GM12878 (cell line): Measurements from ENCODE around the gene HPSE. TPM values are rescaled to one million over a fixed set of nuclear protein-coding genes. Genes with fewer than 3 reads are reported as not detected.

ENCODE experiments used
- BCL3 ChIP-seq: IDR thresholded peaks from 2 replicates; pipeline ENCODE4 v1.6.1; 2011; ENCODE audit warnings: borderline replicate concordance, low read depth, mild to moderate bottlenecking, moderate library complexity, low read length; ENCODE audit not compliant: insufficient read depth, poor library complexity, severe bottlenecking
- KAT2A ChIP-seq: conservative IDR thresholded peaks from 2 replicates; pipeline ENCODE4 v1.6.1; 2011; ENCODE audit warnings: low read depth, low read length; ENCODE audit not compliant: control insufficient read depth
- PML ChIP-seq: IDR thresholded peaks from 2 replicates; pipeline ENCODE4 v1.6.1; 2012; ENCODE audit warnings: low read length, inconsistent platforms
- RUNX3 ChIP-seq: IDR thresholded peaks from 2 replicates; pipeline ENCODE4 v1.6.1; 2012; ENCODE audit warnings: low read length, inconsistent platforms
- SP1 ChIP-seq: IDR thresholded peaks from one replicate; pipeline ENCODE4 v1.6.1; 2011; ENCODE audit warnings: low read depth, low read length
- TCF12 ChIP-seq: IDR thresholded peaks from 2 replicates; pipeline ENCODE4 v1.6.1; 2011; ENCODE audit warnings: low read depth, mild to moderate bottlenecking, low read length
- polyA plus RNA-seq, 11 experiments: library from polyadenylated mRNA; depleted of rRNA in 4 of 11; unstranded in 6 of 11; stranded (reverse) in 5 of 11; fragments of >200 nt; fragmentation: Nextera tagmentation in 4 of 11; fragmentation: Illumina TruSeq in 1 of 11; extraction: Ambion mirVana in 4 of 11; extraction: Trizol in 1 of 11; gene quantifications; 1 replicate in 1 of 11; 2 replicates in 10 of 11; pipeline versions ENCODE4 v1.2.1 to v1.2.3, GENCODE V29; 2011 to 2016; ENCODE audit warnings: inconsistent platforms in 2 of 11, missing spikeins in 2 of 11, low read depth in 1 of 11
- total RNA-seq, 4 experiments: library from RNA; depleted of rRNA in 3 of 4; stranded (reverse); fragments of >200 nt in 3 of 4; fragmentation: Illumina TruSeq in 1 of 4; extraction: Trizol in 1 of 4; gene quantifications; 2 replicates each; pipeline versions ENCODE4 v1.2.1 to v1.2.3, GENCODE V29; 2013 to 2021
- TF ChIP-seq, protein P1 (sequence below): IDR thresholded peaks from 2 replicates; pipeline ENCODE4 v1.6.1; 2012; ENCODE audit warnings: mild to moderate bottlenecking, low read depth, low read length
- TF ChIP-seq, protein P2 (sequence below): fragments of 450-650 bp; IDR thresholded peaks from 2 replicates; pipeline ENCODE4 v1.6.1; 2016; ENCODE audit warnings: mild to moderate bottlenecking, moderate library complexity, borderline replicate concordance

The HPSE gene
- total and polyA plus RNA-seq, 10 of the 15 experiments (the other 5 are each of a cell fraction or from before 2014, with no cell fraction given): 0.16 to 0.89 (median 0.58) TPM

DNA sequence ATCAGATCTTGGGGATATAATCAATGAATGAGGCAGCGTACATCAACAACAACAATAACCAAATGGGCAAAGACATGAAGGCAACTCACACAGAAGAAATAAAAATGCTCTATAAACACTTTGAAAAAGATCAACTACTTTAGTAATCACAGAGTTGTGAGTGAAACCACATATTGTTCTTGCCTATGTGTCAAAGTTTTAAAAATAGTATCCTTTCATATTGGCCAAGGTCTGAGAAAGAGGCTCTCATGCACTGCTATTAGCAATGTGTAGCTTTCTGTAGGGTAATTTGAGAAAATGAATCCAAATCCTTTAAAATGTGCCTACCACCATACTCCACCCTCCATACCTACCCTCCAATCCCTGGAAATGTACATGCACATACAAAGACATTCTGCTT, 75.1 kb downstream of the HPSE start (continued):
- TF ChIP-seq SP1 (no peak), TCF12 (no peak), PML (no peak), RUNX3 (peak; percentile 67), KAT2A (no peak), BCL3 (no peak)
- TF ChIP-seq, protein P1, sequence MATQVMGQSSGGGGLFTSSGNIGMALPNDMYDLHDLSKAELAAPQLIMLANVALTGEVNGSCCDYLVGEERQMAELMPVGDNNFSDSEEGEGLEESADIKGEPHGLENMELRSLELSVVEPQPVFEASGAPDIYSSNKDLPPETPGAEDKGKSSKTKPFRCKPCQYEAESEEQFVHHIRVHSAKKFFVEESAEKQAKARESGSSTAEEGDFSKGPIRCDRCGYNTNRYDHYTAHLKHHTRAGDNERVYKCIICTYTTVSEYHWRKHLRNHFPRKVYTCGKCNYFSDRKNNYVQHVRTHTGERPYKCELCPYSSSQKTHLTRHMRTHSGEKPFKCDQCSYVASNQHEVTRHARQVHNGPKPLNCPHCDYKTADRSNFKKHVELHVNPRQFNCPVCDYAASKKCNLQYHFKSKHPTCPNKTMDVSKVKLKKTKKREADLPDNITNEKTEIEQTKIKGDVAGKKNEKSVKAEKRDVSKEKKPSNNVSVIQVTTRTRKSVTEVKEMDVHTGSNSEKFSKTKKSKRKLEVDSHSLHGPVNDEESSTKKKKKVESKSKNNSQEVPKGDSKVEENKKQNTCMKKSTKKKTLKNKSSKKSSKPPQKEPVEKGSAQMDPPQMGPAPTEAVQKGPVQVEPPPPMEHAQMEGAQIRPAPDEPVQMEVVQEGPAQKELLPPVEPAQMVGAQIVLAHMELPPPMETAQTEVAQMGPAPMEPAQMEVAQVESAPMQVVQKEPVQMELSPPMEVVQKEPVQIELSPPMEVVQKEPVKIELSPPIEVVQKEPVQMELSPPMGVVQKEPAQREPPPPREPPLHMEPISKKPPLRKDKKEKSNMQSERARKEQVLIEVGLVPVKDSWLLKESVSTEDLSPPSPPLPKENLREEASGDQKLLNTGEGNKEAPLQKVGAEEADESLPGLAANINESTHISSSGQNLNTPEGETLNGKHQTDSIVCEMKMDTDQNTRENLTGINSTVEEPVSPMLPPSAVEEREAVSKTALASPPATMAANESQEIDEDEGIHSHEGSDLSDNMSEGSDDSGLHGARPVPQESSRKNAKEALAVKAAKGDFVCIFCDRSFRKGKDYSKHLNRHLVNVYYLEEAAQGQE: no peak
- TF ChIP-seq, protein P2, sequence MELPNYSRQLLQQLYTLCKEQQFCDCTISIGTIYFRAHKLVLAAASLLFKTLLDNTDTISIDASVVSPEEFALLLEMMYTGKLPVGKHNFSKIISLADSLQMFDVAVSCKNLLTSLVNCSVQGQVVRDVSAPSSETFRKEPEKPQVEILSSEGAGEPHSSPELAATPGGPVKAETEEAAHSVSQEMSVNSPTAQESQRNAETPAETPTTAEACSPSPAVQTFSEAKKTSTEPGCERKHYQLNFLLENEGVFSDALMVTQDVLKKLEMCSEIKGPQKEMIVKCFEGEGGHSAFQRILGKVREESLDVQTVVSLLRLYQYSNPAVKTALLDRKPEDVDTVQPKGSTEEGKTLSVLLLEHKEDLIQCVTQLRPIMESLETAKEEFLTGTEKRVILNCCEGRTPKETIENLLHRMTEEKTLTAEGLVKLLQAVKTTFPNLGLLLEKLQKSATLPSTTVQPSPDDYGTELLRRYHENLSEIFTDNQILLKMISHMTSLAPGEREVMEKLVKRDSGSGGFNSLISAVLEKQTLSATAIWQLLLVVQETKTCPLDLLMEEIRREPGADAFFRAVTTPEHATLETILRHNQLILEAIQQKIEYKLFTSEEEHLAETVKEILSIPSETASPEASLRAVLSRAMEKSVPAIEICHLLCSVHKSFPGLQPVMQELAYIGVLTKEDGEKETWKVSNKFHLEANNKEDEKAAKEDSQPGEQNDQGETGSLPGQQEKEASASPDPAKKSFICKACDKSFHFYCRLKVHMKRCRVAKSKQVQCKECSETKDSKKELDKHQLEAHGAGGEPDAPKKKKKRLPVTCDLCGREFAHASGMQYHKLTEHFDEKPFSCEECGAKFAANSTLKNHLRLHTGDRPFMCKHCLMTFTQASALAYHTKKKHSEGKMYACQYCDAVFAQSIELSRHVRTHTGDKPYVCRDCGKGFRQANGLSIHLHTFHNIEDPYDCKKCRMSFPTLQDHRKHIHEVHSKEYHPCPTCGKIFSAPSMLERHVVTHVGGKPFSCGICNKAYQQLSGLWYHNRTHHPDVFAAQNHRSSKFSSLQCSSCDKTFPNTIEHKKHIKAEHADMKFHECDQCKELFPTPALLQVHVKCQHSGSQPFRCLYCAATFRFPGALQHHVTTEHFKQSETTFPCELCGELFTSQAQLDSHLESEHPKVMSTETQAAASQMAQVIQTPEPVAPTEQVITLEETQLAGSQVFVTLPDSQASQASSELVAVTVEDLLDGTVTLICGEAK: no peak
- TF ChIP-seq, all 136 proteins: peak for 4
